ENCODE measurements around the gene ZBTB7C.

ZBTB7C gene

DNA sequence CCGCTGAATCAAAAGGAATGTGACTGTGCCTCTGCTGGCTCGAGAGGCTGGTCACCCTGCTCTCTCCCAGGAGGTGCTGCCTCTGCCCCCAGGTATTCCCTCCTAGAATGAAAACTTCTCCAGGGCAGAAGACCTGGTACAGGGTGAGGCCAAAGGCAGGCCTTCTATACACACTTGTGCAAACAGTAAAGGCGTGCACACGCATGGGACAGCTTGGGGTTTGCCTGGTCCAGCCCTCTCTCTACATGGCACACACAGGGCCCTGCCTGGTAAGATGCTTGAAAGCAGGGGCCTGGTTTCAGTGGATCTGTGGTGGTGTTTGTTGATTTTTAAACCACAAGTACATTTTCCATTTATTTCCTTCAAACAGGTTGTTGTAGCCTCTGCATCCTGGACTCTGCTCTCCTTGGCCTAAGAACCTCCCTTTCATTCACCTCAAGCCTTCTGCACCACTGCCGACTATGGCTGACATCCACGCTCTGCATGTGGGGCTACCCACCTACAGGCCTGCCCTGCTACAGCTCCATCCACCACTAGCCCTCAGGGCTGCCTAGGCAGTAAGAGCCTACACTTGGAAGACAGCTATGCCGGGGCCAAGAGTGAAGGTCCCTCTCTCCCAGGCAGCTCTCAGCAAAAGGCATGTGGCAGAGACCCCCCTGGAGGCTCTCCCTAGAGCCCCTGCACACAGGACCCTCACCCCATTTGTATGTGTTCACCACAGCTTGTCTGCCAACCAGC lies 190.7 kb downstream of the ZBTB7C start:
- ChIA-PET POLR2A (no interaction called here), CTCF (interaction anchor here (0.9 kb wide), 1 partner anchor 227 kb away, joined by 3 read pairs; no protein-coding TSS in a partner anchor)
- TF ChIP-seq SUZ12 (IDR thresholded peaks at IDR 0.05) = no peak
- TF ChIP-seq CTBP1 (IDR thresholded peaks at IDR 0.05; ENCODE audit: borderline replicate concordance) = no peak
- TF ChIP-seq TARDBP (IDR thresholded peaks at IDR 0.05) = no peak
- DNase-seq (ENCODE audit: extremely low spot score) = no peak

DNA sequence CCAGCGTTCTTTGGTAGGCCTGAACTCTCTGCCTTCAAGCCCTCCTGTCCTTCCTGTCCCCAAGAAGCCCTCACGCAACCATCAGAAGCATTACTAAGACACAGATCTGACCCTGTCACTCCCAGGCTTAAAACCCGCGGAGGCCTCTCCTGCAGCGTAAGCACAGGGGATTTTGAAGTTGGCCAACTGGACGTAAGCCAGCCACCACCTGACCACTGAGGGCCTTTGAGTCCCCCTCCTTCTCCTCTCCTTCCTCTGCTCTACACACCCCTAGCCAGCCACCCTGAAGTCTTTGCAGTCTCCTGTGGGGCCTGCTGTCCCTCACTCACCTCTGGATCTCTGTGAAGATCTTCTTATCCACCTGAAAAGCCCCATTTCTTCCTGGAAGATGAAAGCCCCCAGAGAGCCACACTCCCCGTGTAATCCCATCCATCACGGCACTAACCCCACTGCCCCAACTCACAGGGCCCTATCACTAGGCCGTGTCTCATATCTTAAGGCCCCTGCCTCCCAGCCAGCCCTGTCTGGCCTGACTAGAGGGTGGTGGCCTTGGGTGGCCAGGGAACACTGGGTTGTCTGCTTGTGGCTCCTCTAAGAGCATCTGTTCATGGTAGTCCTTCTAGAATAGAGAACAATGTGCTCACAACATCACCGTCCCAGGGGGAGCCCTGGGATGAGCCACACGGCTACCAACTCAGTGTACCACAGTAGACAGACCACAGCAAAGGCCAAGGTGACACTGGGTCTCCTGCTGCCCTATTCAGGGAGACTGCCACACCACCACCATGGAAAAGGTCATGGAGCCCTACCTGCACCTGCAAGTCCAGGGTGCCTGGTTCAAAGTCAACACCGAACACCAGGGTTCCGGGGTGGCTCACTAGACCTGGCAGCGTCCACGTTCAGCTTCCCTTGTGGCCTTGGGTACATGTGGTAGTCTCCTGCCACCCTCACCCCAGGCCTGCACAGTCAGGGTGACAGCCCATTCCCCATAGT lies 191.6 kb downstream of the ZBTB7C start:
- ChIA-PET POLR2A (no interaction called here), CTCF (no interaction called here)
- TF ChIP-seq, protein P1, sequence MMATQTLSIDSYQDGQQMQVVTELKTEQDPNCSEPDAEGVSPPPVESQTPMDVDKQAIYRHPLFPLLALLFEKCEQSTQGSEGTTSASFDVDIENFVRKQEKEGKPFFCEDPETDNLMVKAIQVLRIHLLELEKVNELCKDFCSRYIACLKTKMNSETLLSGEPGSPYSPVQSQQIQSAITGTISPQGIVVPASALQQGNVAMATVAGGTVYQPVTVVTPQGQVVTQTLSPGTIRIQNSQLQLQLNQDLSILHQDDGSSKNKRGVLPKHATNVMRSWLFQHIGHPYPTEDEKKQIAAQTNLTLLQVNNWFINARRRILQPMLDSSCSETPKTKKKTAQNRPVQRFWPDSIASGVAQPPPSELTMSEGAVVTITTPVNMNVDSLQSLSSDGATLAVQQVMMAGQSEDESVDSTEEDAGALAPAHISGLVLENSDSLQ (IDR thresholded peaks at IDR 0.05) = no peak
- TF ChIP-seq L3MBTL2 (conservative IDR thresholded peaks at IDR 0.05) (no peak), SP1 (IDR thresholded peaks at IDR 0.05) (no peak), CTBP1 (IDR thresholded peaks at IDR 0.05; ENCODE audit: borderline replicate concordance) (no peak), ELF4 (IDR thresholded peaks at IDR 0.05) (no peak), TARDBP (IDR thresholded peaks at IDR 0.05) (no peak), HDGF (IDR thresholded peaks at IDR 0.05; ENCODE audit: borderline replicate concordance) (no peak), BHLHE40 (IDR thresholded peaks at IDR 0.05; ENCODE audit: borderline replicate concordance) (no peak), LEF1 (IDR thresholded peaks at IDR 0.05; ENCODE audit: borderline replicate concordance) (no peak)
- DNase-seq (ENCODE audit: extremely low spot score) = no peak

DNA sequence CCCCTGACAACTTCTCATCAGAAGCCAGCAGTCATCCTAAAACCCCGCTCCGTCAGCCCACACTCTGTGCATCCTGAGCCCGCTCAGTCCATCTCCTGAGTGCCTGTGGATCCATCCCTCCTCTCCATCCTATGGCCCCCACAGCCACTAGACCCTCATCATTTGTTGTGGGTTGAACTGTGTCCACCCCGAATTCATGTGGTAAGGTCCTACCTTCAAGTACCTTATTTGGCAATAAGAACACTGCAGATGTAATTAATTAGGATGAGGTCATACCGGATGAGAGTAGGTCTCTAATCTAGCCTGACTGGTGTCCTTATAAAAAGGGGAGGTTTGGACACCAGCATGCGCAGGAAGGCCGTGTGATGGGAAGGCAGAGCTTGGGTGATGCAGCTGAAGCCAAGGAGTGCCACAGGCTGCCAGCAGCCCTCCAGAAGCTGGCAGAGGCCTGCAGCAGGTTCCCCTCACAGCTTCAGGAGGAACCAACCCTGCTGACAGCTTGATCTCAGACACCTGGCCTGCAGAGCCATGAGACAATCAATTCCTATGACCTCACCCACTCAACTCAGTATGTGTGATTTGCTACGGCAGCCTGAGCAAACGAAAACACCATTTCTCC lies 192.4 kb downstream of the ZBTB7C start:
- POLR2A ChIA-PET = no interaction called here
- no peak for DNase-seq (ENCODE audit: extremely low spot score)
- CTCF ChIA-PET = no interaction called here
- TF ChIP-seq FOXK2 (IDR thresholded peaks at IDR 0.05) = no peak
- TF ChIP-seq FOXA1 (IDR thresholded peaks at IDR 0.05) = no peak
- TF ChIP-seq CTBP1 (IDR thresholded peaks at IDR 0.05; ENCODE audit: borderline replicate concordance) = no peak
- TF ChIP-seq ARNT (IDR thresholded peaks at IDR 0.05) = no peak
- no peak for TF ChIP-seq NFRKB (IDR thresholded peaks at IDR 0.05)
- no peak for TF ChIP-seq HDGF (IDR thresholded peaks at IDR 0.05; ENCODE audit: borderline replicate concordance)
- no peak for TF ChIP-seq ELF4 (IDR thresholded peaks at IDR 0.05)
- TF ChIP-seq, protein P1 (IDR thresholded peaks at IDR 0.05) = no peak
- no peak for TF ChIP-seq FOXM1 (IDR thresholded peaks at IDR 0.05; ENCODE audit: borderline replicate concordance)
- TF ChIP-seq SUZ12 (IDR thresholded peaks at IDR 0.05) = no peak
- no peak for TF ChIP-seq TARDBP (IDR thresholded peaks at IDR 0.05)
- TF ChIP-seq ZNF384 (IDR thresholded peaks at IDR 0.05) = no peak
- TF ChIP-seq L3MBTL2 (conservative IDR thresholded peaks at IDR 0.05) = no peak
- TF ChIP-seq SP1 (IDR thresholded peaks at IDR 0.05) = no peak
- no peak for TF ChIP-seq LEF1 (IDR thresholded peaks at IDR 0.05; ENCODE audit: borderline replicate concordance)
- TF ChIP-seq BHLHE40 (IDR thresholded peaks at IDR 0.05; ENCODE audit: borderline replicate concordance) = no peak

DNA sequence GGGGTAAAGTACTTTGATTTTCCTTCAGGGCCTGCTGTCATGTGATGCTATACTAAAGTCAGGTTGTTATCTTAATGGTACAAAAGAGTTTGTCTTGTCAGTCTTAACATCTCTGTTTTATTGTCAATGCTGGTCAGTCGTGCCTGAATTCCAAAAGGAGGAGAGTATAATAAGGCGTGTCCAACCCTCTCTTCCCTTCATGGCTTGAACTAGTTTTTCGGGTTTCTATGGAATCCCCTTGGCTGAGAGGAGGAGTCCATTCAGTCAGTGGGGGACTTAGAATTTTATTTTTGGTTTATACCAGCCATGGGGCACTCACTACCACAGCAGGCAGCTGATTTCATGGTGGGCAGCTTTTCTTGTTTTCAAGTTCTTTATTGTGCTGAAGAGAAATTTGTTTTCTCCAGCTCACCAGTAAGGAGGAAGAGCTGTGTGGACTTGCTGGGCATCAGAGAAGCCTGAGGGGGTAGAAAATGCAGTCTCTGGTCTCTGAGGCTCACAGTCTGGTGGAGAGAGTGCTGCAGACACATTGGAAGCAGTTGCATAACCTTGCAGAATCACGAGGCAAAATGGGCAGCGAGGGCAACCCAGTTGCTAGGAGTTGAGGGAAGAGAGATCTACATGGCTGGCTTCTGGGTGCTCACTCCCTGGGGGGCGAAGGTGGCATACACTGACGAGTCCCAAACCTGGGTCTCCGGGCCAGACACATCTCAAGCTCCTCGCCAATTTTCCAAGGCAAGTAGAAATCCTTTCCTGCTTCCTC lies 193.1 kb downstream of the ZBTB7C start:
- CTCF ChIA-PET = no interaction called here
- TF ChIP-seq FOXM1 (IDR thresholded peaks at IDR 0.05; ENCODE audit: borderline replicate concordance) (no peak), LEF1 (IDR thresholded peaks at IDR 0.05; ENCODE audit: borderline replicate concordance) (no peak), NFRKB (IDR thresholded peaks at IDR 0.05) (no peak), HDGF (IDR thresholded peaks at IDR 0.05; ENCODE audit: borderline replicate concordance) (no peak), BHLHE40 (IDR thresholded peaks at IDR 0.05; ENCODE audit: borderline replicate concordance) (no peak), SP1 (IDR thresholded peaks at IDR 0.05) (no peak), TARDBP (IDR thresholded peaks at IDR 0.05) (no peak), ZNF384 (IDR thresholded peaks at IDR 0.05) (no peak), FOXA1 (IDR thresholded peaks at IDR 0.05) (no peak), L3MBTL2 (conservative IDR thresholded peaks at IDR 0.05) (no peak), ELF4 (IDR thresholded peaks at IDR 0.05) (no peak)
- TF ChIP-seq, protein P1 (IDR thresholded peaks at IDR 0.05) = no peak
- DNase-seq (ENCODE audit: extremely low spot score) = no peak
- POLR2A ChIA-PET = no interaction called here

DNA sequence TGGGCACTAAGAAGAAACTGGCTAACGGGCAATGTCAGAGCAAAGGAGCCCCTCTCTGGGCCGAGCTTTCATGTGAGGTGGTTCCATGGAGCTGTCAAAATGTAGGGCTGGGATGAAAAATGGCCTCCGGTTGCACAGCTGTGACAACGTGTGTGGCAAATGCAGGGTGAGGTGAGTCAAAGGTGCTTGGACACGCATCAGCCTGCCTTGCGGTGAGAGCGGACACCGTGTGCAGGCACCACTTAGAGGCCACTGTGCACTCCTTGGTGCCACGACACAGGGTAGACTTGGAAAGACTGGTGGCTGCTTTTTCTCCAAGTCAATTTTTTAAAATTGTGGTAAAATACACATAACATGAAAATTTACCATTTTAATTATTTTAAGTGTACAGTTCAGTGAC lies 195.4 kb downstream of the ZBTB7C start:
- POLR2A ChIA-PET = no interaction called here
- CTCF ChIA-PET = no interaction called here
- TF ChIP-seq FOXK2 (IDR thresholded peaks at IDR 0.05) (no peak), ARNT (IDR thresholded peaks at IDR 0.05) (no peak), FOXM1 (IDR thresholded peaks at IDR 0.05; ENCODE audit: borderline replicate concordance) (no peak), BHLHE40 (IDR thresholded peaks at IDR 0.05; ENCODE audit: borderline replicate concordance) (no peak), FOXA1 (IDR thresholded peaks at IDR 0.05) (no peak), ELF4 (IDR thresholded peaks at IDR 0.05) (no peak), NFRKB (IDR thresholded peaks at IDR 0.05) (no peak), L3MBTL2 (conservative IDR thresholded peaks at IDR 0.05) (no peak), LEF1 (IDR thresholded peaks at IDR 0.05; ENCODE audit: borderline replicate concordance) (no peak), ZNF384 (IDR thresholded peaks at IDR 0.05) (no peak), CTBP1 (IDR thresholded peaks at IDR 0.05; ENCODE audit: borderline replicate concordance) (no peak)
- TF ChIP-seq, protein P1 (IDR thresholded peaks at IDR 0.05) = no peak

More for the DNA sequence above, 195.4 kb downstream of the ZBTB7C start:
- DNase-seq (ENCODE audit: extremely low spot score) = no peak
